ENCODE data around the gene SYNM. TPM values are rescaled to one million over a fixed set of nuclear protein-coding genes. Genes with fewer than 3 reads are reported as not detected.

SYNM gene
- total RNA-seq, 1 experiment from 2014 or later, result 0.12 TPM

DNA sequence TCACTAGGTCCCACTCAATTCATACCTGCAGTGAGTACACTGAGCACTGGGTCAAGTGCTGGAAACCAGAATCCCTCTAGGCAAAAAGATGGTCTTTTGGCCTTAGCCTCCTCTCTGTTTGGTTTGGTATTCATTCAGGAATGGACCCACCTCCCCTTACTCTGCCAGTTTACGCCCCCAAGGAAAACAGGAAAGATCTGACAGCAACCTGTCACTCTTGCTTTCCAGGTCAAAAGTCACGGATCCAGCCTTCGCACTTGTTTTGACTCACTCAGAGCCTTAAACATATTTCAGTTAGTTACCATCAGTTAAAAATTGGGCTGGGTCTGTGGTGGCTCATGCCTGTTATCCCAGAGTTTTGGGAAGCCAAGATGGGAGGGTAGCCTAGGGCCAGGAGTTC lies 68.1 kb downstream of the SYNM start:
- H3K27ac Mint-ChIP-seq (ENCODE audit: low read depth, unreplicated experiment), result no peak overlapping the region
- ChIA-PET CTCF (no interaction called here), POLR2A (interaction anchor here (0.7 kb wide), 1 partner anchor 17 kb away, joined by 3 read pairs; no protein-coding TSS in a partner anchor)
- TF ChIP-seq, protein P1, sequence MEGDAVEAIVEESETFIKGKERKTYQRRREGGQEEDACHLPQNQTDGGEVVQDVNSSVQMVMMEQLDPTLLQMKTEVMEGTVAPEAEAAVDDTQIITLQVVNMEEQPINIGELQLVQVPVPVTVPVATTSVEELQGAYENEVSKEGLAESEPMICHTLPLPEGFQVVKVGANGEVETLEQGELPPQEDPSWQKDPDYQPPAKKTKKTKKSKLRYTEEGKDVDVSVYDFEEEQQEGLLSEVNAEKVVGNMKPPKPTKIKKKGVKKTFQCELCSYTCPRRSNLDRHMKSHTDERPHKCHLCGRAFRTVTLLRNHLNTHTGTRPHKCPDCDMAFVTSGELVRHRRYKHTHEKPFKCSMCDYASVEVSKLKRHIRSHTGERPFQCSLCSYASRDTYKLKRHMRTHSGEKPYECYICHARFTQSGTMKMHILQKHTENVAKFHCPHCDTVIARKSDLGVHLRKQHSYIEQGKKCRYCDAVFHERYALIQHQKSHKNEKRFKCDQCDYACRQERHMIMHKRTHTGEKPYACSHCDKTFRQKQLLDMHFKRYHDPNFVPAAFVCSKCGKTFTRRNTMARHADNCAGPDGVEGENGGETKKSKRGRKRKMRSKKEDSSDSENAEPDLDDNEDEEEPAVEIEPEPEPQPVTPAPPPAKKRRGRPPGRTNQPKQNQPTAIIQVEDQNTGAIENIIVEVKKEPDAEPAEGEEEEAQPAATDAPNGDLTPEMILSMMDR (IDR thresholded peaks at IDR 0.05; ENCODE audit: unreplicated experiment), result no peak
- no peaks in the 10 kb centered on the region for H3K4me1 Mint-ChIP-seq (ENCODE audit: insufficient read depth, unreplicated experiment)
- no TSS peak for BruUV-seq (replicated peaks)
- H3K36me3 Mint-ChIP-seq (ENCODE audit: insufficient read depth, unreplicated experiment), result peaks cover 23% of the 10 kb centered on the region
- no peaks in the 10 kb centered on the region for H3K27me3 Mint-ChIP-seq (ENCODE audit: insufficient read depth, unreplicated experiment)
- intact Hi-C loops (cut with micrococcal nuclease), result no loop called here
- H3K4me3 Mint-ChIP-seq (ENCODE audit: unreplicated experiment), result no peak overlapping the region
- DNase-seq (ENCODE audit: unreplicated experiment), result no peak
- H3K9me3 Mint-ChIP-seq (ENCODE audit: unreplicated experiment), result no peaks in the 10 kb centered on the region

- no TSS peak for BruUV-seq (replicated peaks)
- POLR2A ChIA-PET, result interaction anchor here (0.7 kb wide), 1 partner anchor 9 kb away, joined by 6 read pairs; no protein-coding TSS in a partner anchor
- CTCF ChIA-PET, result no interaction called here
- Mint-ChIP-seq H3K36me3 (ENCODE audit: insufficient read depth, unreplicated experiment) (peaks cover 23% of the 10 kb centered on the region), H3K4me3 (ENCODE audit: unreplicated experiment) (no peak overlapping the region), H3K4me1 (ENCODE audit: insufficient read depth, unreplicated experiment) (no peaks in the 10 kb centered on the region), H3K27ac (ENCODE audit: low read depth, unreplicated experiment) (no peak overlapping the region), H3K27me3 (ENCODE audit: insufficient read depth, unreplicated experiment) (no peaks in the 10 kb centered on the region), H3K9me3 (ENCODE audit: unreplicated experiment) (no peaks in the 10 kb centered on the region)
- intact Hi-C loops (cut with micrococcal nuclease), result no loop called here
- TF ChIP-seq, protein P1 (IDR thresholded peaks at IDR 0.05; ENCODE audit: unreplicated experiment), result no peak
- no peak for DNase-seq (ENCODE audit: unreplicated experiment)
Measured at GRCh38 chr15:99174567-99175395, 69.9 kb downstream of the SYNM start.

DNA sequence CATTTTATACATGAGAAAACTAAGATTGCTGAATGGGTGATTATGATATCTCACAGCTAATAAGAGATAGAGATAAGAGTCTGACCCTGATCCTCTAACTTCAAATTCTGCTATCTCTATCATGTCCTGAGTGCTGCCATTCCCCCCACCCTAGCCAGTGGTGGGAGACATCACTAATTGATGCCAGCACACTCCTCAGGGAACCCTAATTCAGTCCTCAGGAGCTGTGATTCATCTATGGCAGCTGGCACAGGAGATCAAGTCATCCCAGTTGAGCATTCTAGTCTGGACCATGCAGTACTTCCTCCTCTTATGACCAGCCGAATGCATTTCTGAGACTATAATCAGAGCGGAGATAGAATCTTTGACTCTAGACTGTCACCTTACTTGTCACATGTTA lies 71.9 kb downstream of the SYNM start:
- peaks cover 18% of the 10 kb centered on the region for H3K36me3 Mint-ChIP-seq (ENCODE audit: insufficient read depth, unreplicated experiment)
- no peaks in the 10 kb centered on the region for H3K4me1 Mint-ChIP-seq (ENCODE audit: insufficient read depth, unreplicated experiment)
- H3K9me3 Mint-ChIP-seq (ENCODE audit: unreplicated experiment), result no peaks in the 10 kb centered on the region
- no peak overlapping the region for H3K4me3 Mint-ChIP-seq (ENCODE audit: unreplicated experiment)
- BruUV-seq (replicated peaks), result no TSS peak
- H3K27ac Mint-ChIP-seq (ENCODE audit: low read depth, unreplicated experiment), result peak overlapping the region; percentile 29
- TF ChIP-seq, protein P1 (IDR thresholded peaks at IDR 0.05; ENCODE audit: unreplicated experiment), result no peak
- intact Hi-C loops (cut with micrococcal nuclease), result no loop called here
- ChIA-PET POLR2A (no interaction called here), CTCF (no interaction called here)
- DNase-seq (ENCODE audit: unreplicated experiment), result no peak
- H3K27me3 Mint-ChIP-seq (ENCODE audit: insufficient read depth, unreplicated experiment), result no peaks in the 10 kb centered on the region

GRCh38 chr15:99177679-99178078 lies 72.8 kb downstream of the SYNM start:
- TF ChIP-seq, protein P1 (IDR thresholded peaks at IDR 0.05; ENCODE audit: unreplicated experiment), result no peak
- no peaks in the 10 kb centered on the region for H3K27me3 Mint-ChIP-seq (ENCODE audit: insufficient read depth, unreplicated experiment)
- H3K4me3 Mint-ChIP-seq (ENCODE audit: unreplicated experiment), result no peak overlapping the region
- no peaks in the 10 kb centered on the region for H3K4me1 Mint-ChIP-seq (ENCODE audit: insufficient read depth, unreplicated experiment)
- H3K27ac Mint-ChIP-seq (ENCODE audit: low read depth, unreplicated experiment), result no peak overlapping the region
- ChIA-PET POLR2A (interaction anchor here (0.7 kb wide), 1 partner anchor 26 kb away, joined by 3 read pairs; no protein-coding TSS in a partner anchor), CTCF (interaction anchor here (0.7 to 1.7 kb wide), 2 partner anchors 36 to 78 kb away, joined by 3 to 4 read pairs; no protein-coding TSS in a partner anchor)
- intact Hi-C loops (cut with micrococcal nuclease), result no loop called here
- H3K36me3 Mint-ChIP-seq (ENCODE audit: insufficient read depth, unreplicated experiment), result peaks cover 14% of the 10 kb centered on the region
- no peaks in the 10 kb centered on the region for H3K9me3 Mint-ChIP-seq (ENCODE audit: unreplicated experiment)
- peak; percentile 4 for DNase-seq (ENCODE audit: unreplicated experiment)
- no TSS peak for BruUV-seq (replicated peaks)
